ENCODE measurements around the gene MELK.
A peak's percentile ranks its signal among the peaks of the same experiment; 100 is the strongest.
"Not testable (repeated sequence)": the region's sequence is repeated elsewhere in the genome, so short reads cannot be mapped to it uniquely, and the experiment has no call there.

The MELK gene

DNA sequence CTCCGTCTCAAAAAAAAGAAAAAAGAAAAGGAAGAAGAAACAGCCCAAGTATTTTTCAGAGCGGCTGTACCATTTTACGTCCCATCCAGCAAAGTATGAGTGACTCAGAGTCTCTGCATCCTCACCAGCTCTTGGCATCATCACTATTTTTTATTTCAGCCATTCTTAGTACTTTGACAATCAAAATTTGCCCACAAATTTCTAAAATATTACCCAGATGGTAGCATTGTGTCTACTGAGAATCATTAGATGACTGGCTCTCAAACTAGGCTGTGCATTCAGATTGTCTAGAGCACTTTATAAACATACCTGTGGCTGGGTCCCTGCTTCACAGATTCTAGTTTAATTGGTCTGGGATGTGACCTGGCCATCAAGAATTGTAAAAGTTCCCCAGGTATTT is 21.6 kb upstream of the MELK start:
- DNase-seq, result no peak
- H3K27me3 Mint-ChIP-seq (ENCODE audit: low read depth, poor library complexity), result peaks cover 3% of the 10 kb centered on the region
- H3K27ac Mint-ChIP-seq, result no peak overlapping the region
- no peak for TF ChIP-seq CTCF (IDR thresholded peaks at IDR 0.05)
- H3K36me3 Mint-ChIP-seq (ENCODE audit: low read depth), result no peaks in the 10 kb centered on the region
- H3K4me1 Mint-ChIP-seq, result peaks cover 10% of the 10 kb centered on the region
- no peaks in the 10 kb centered on the region for H3K9me3 Mint-ChIP-seq
- H3K4me3 Mint-ChIP-seq, result no peak overlapping the region

- H3K36me3 Mint-ChIP-seq (ENCODE audit: low read depth), result no peaks in the 10 kb centered on the region
- peaks cover 3% of the 10 kb centered on the region for H3K27me3 Mint-ChIP-seq (ENCODE audit: low read depth, poor library complexity)
- TF ChIP-seq CTCF (IDR thresholded peaks at IDR 0.05), result no peak
- no peak overlapping the region for H3K4me3 Mint-ChIP-seq
- peaks cover 10% of the 10 kb centered on the region for H3K4me1 Mint-ChIP-seq
- no peak overlapping the region for H3K27ac Mint-ChIP-seq
- DNase-seq, result no peak
- no peaks in the 10 kb centered on the region for H3K9me3 Mint-ChIP-seq
Measured at GRCh38 chr9:36551910-36552309, 20.8 kb upstream of the MELK start.

GRCh38 chr9:36559036-36559695 is 13.5 kb upstream of the MELK start:
- H3K27me3 Mint-ChIP-seq (ENCODE audit: low read depth, poor library complexity), result no peaks in the 10 kb centered on the region
- no peaks in the 10 kb centered on the region for H3K36me3 Mint-ChIP-seq (ENCODE audit: low read depth)
- peaks cover 4% of the 10 kb centered on the region for H3K4me1 Mint-ChIP-seq
- no peak for TF ChIP-seq CTCF (IDR thresholded peaks at IDR 0.05)
- DNase-seq, result no peak
- no peak overlapping the region for H3K27ac Mint-ChIP-seq
- H3K4me3 Mint-ChIP-seq, result no peak overlapping the region
- no peaks in the 10 kb centered on the region for H3K9me3 Mint-ChIP-seq

DNA sequence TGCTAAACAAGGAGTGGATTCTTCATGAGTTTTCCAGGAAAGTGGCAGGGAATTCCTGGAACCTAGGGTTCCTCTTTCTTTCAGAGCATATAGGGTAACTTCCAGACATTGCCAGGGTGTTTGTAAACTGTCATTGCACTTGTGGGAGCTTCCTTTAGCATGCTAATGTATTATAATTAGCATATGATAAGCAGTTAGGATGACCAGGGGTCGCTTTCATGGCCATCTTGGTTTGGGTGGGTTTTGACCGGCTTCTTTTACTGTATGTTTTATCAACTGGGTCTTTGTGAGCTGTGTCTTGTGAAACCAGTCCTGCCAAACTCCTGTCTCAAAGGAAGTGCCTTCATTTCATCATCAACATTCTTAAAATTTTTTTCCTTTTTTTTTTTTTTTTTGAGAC is 11.9 kb upstream of the MELK start:
- no peaks in the 10 kb centered on the region for H3K9me3 Mint-ChIP-seq
- DNase-seq, result no peak
- no peak overlapping the region for H3K4me3 Mint-ChIP-seq
- no peak for TF ChIP-seq CTCF (IDR thresholded peaks at IDR 0.05)
- no peaks in the 10 kb centered on the region for H3K36me3 Mint-ChIP-seq (ENCODE audit: low read depth)
- no peaks in the 10 kb centered on the region for H3K27me3 Mint-ChIP-seq (ENCODE audit: low read depth, poor library complexity)
- H3K27ac Mint-ChIP-seq, result no peak overlapping the region
- H3K4me1 Mint-ChIP-seq, result peaks cover 1% of the 10 kb centered on the region

DNA sequence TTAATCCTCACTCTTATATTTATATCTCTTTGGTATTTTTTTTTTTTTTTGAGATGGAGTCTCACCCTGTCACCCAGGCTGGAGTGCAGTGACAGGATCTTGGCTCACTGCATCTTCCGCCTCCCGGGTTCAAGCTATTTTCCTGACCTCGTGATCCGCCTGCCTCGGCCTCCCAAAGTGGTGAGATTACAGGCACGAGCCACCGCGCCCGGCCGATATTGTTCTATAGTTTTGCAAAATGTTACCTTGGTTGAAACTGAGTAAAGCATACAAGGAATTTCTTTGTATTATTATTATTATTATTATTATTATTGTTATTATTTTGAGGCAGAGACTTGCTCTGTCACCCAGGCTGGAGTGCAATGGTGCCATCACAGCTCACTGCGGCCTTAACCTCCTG is 9.9 kb upstream of the MELK start:
- H3K36me3 Mint-ChIP-seq (ENCODE audit: low read depth); DNase-seq; H3K27me3 Mint-ChIP-seq (ENCODE audit: low read depth, poor library complexity); H3K4me3 Mint-ChIP-seq; H3K4me1 Mint-ChIP-seq; H3K9me3 Mint-ChIP-seq: not testable (repeated sequence)
- H3K27ac Mint-ChIP-seq, result peak overlapping the region; percentile 32

GRCh38 chr9:36566813-36567221 is 5.9 kb upstream of the MELK start:
- peaks cover 7% of the 10 kb centered on the region for H3K27me3 Mint-ChIP-seq (ENCODE audit: low read depth, poor library complexity)
- no peak for DNase-seq
- peak overlapping the region; percentile 1 for H3K27ac Mint-ChIP-seq
- H3K9me3 Mint-ChIP-seq, result no peaks in the 10 kb centered on the region
- no peak overlapping the region for H3K4me3 Mint-ChIP-seq
- no peaks in the 10 kb centered on the region for H3K4me1 Mint-ChIP-seq
- no peaks in the 10 kb centered on the region for H3K36me3 Mint-ChIP-seq (ENCODE audit: low read depth)
- TF ChIP-seq CTCF (IDR thresholded peaks at IDR 0.05), result no peak

DNA sequence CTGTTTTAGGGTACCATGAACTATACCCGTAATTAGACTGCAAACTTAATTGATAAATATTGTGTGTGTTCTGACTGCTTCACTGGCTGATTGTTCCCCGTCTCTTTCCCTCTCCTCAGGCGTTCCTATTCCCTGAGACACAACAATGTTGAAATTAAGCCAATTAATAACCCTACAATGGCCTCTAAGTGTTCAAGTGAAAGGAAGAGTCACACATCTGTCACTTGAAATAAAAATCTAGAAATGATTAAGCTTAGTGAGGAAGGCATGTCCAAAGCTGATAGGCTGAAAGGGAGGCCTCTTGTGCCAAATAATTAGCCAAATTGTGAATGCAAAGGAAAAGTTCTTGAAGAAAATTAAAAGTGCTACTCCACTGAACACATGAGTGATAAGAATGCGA is 4.0 kb upstream of the MELK start:
- H3K27ac Mint-ChIP-seq; H3K4me3 Mint-ChIP-seq; H3K36me3 Mint-ChIP-seq (ENCODE audit: low read depth); H3K9me3 Mint-ChIP-seq; H3K27me3 Mint-ChIP-seq (ENCODE audit: low read depth, poor library complexity); H3K4me1 Mint-ChIP-seq; DNase-seq: not testable (repeated sequence)
